CD4-positive, alpha-beta T cell treated with Interleukin-15 for 4 hours (primary cell): ENCODE measurements around the gene YWHAB.
"Not testable (repeated sequence)": the region's sequence is repeated elsewhere in the genome, so short reads cannot be mapped to it uniquely, and the experiment has no call there.

ENCODE experiments used
- DNase-seq: peaks from one replicate; pipeline ENCODE4 v3.0.0-alpha.2; 2020; ENCODE audit warnings: low spot score

The YWHAB gene

GRCh38 chr20:44885392-44886265, at the start of gene YWHAB:
YWHAB (plus strand) TSS chr20:44885705; CDS start chr20:44901534, 15,829 bp downstream.
- peak; percentile 97 for DNase-seq

GRCh38 chr20:44836601-44837120, 48.8 kb upstream of the YWHAB start:
- no peak for DNase-seq

- DNase-seq, result no peak
These were observed 47.6 kb upstream of the YWHAB start for GRCh38 chr20:44837946-44838345.

- no peak for DNase-seq
These were observed 47.0 kb upstream of the YWHAB start for GRCh38 chr20:44838521-44838920.

GRCh38 chr20:44839481-44839880, 46.0 kb upstream of the YWHAB start:
- DNase-seq, result no peak

GRCh38 chr20:44840826-44841225, 44.7 kb upstream of the YWHAB start:
- DNase-seq, result no peak

GRCh38 chr20:44841955-44842354, 43.5 kb upstream of the YWHAB start:
- no peak for DNase-seq

GRCh38 chr20:44843876-44844275, 41.6 kb upstream of the YWHAB start:
- DNase-seq, result no peak

- no peak for DNase-seq
These were observed 37.1 kb upstream of the YWHAB start for GRCh38 chr20:44848254-44849015.

- no peak for DNase-seq
These were observed 35.8 kb upstream of the YWHAB start for GRCh38 chr20:44849703-44850102.

GRCh38 chr20:44850272-44850671, 35.2 kb upstream of the YWHAB start:
- no peak for DNase-seq

- DNase-seq, result no peak
These were observed 34.7 kb upstream of the YWHAB start for GRCh38 chr20:44850837-44851236.

GRCh38 chr20:44851545-44851944, 34.0 kb upstream of the YWHAB start:
- DNase-seq, result no peak

- no peak for DNase-seq
These were observed 29.1 kb upstream of the YWHAB start for GRCh38 chr20:44856442-44856841.

- no peak for DNase-seq
These were observed 28.6 kb upstream of the YWHAB start for GRCh38 chr20:44856856-44857448.

- DNase-seq, result no peak
These were observed 26.7 kb upstream of the YWHAB start for GRCh38 chr20:44858606-44859360.

- no peak for DNase-seq
These were observed 23.9 kb upstream of the YWHAB start for GRCh38 chr20:44861531-44862006.

- DNase-seq, result no peak
These were observed 23.2 kb upstream of the YWHAB start for GRCh38 chr20:44862286-44862685.

- DNase-seq, result not testable (repeated sequence)
These were observed 22.0 kb upstream of the YWHAB start for GRCh38 chr20:44863365-44864084.

GRCh38 chr20:44864493-44864892, 21.0 kb upstream of the YWHAB start:
- DNase-seq, result not testable (repeated sequence)
